Measurements from ENCODE around the gene PXDN.
"Not testable (repeated sequence)": the region's sequence is repeated elsewhere in the genome, so short reads cannot be mapped to it uniquely, and the experiment has no call there.

The PXDN gene

GRCh38 chr2:1714291-1715064, 29.8 kb downstream of the PXDN start:
- no peak overlapping the region for H3K27ac Mint-ChIP-seq
- peaks cover 25% of the 10 kb centered on the region for H3K27me3 Mint-ChIP-seq
- no peak overlapping the region for H3K4me3 Mint-ChIP-seq
- ATAC-seq (no peak), DNase-seq (no peak)
- H3K9me3 Mint-ChIP-seq, result peaks cover 9 to 11% of the 10 kb centered on the region in 2 donors
- no peaks in the 10 kb centered on the region for H3K4me1 Mint-ChIP-seq

GRCh38 chr2:1713839-1714236, 30.5 kb downstream of the PXDN start:
- Mint-ChIP-seq H3K27me3 (peaks cover 25% of the 10 kb centered on the region), H3K4me1 (no peaks in the 10 kb centered on the region), H3K4me3 (no peak overlapping the region), H3K27ac (no peak overlapping the region), H3K9me3 (peaks cover 9 to 11% of the 10 kb centered on the region in 2 donors)
- no peak for ATAC-seq
- DNase-seq, result no peak

GRCh38 chr2:1713142-1713838, 31.0 kb downstream of the PXDN start:
- ATAC-seq (no peak), DNase-seq (no peak)
- Mint-ChIP-seq H3K4me1 (no peaks in the 10 kb centered on the region), H3K27ac (no peak overlapping the region), H3K9me3 (peaks cover 6 to 9% of the 10 kb centered on the region in 2 donors), H3K4me3 (no peak overlapping the region), H3K27me3 (peaks cover 25% of the 10 kb centered on the region)

GRCh38 chr2:1709946-1710560, 34.3 kb downstream of the PXDN start:
- H3K4me3 Mint-ChIP-seq, result no peak overlapping the region

GRCh38 chr2:1709335-1709605, 35.0 kb downstream of the PXDN start:
- Mint-ChIP-seq H3K27me3 (peaks cover 25% of the 10 kb centered on the region), H3K4me1 (peaks cover 5% of the 10 kb centered on the region), H3K9me3 (no peaks in the 10 kb centered on the region), H3K27ac (peak overlapping the region in 1 of 2 donors; percentile 76), H3K4me3 (no peak overlapping the region)
- DNase-seq, result no peak
- ATAC-seq, result peak; percentile 44

More at GRCh38 chr2:1709946-1710560, 34.3 kb downstream of the PXDN start:
- Mint-ChIP-seq H3K27ac (no peak overlapping the region), H3K4me1 (peaks cover 5% of the 10 kb centered on the region), H3K9me3 (no peaks in the 10 kb centered on the region), H3K27me3 (peaks cover 33% of the 10 kb centered on the region)
- no peak for DNase-seq
- no peak for ATAC-seq

- DNase-seq (no peak), ATAC-seq (no peak)
- H3K27ac Mint-ChIP-seq, result no peak overlapping the region
Observed at GRCh38 chr2:1708476-1709334, 35.6 kb downstream of the PXDN start.

GRCh38 chr2:1707771-1708418, 36.4 kb downstream of the PXDN start:
- DNase-seq (no peak), ATAC-seq (no peak)

More at GRCh38 chr2:1708476-1709334, 35.6 kb downstream of the PXDN start:
- Mint-ChIP-seq H3K27me3 (peaks cover 21% of the 10 kb centered on the region), H3K4me3 (no peak overlapping the region), H3K4me1 (peaks cover 5% of the 10 kb centered on the region), H3K9me3 (no peaks in the 10 kb centered on the region)

GRCh38 chr2:1706089-1706841, 38.0 kb downstream of the PXDN start:
- ATAC-seq, H3K9me3 Mint-ChIP-seq, H3K4me1 Mint-ChIP-seq, H3K4me3 Mint-ChIP-seq, H3K27me3 Mint-ChIP-seq, DNase-seq, H3K27ac Mint-ChIP-seq: not testable (repeated sequence)

More at GRCh38 chr2:1707771-1708418, 36.4 kb downstream of the PXDN start:
- Mint-ChIP-seq H3K9me3 (no peaks in the 10 kb centered on the region), H3K4me3 (no peak overlapping the region), H3K4me1 (peaks cover 5% of the 10 kb centered on the region), H3K27me3 (peaks cover 21% of the 10 kb centered on the region), H3K27ac (peak overlapping the region in 1 of 2 donors; percentile 54)

- DNase-seq, result no peak
- no peaks in the 10 kb centered on the region for H3K9me3 Mint-ChIP-seq
- peak; percentile 20 for ATAC-seq
- peaks cover 5% of the 10 kb centered on the region for H3K4me1 Mint-ChIP-seq
- H3K4me3 Mint-ChIP-seq, result no peak overlapping the region
- peaks cover 8% of the 10 kb centered on the region for H3K27me3 Mint-ChIP-seq
- H3K27ac Mint-ChIP-seq, result no peak overlapping the region
Observed at GRCh38 chr2:1705557-1706076, 38.7 kb downstream of the PXDN start.

- Mint-ChIP-seq H3K4me3 (no peak overlapping the region), H3K27me3 (peaks cover 8% of the 10 kb centered on the region), H3K27ac (no peak overlapping the region), H3K9me3 (no peaks in the 10 kb centered on the region), H3K4me1 (peaks cover 5% of the 10 kb centered on the region)
- ATAC-seq (peak; percentile 18), DNase-seq (no peak)
Observed at GRCh38 chr2:1704631-1705556, 39.4 kb downstream of the PXDN start.

- ATAC-seq, result no peak
- Mint-ChIP-seq H3K4me3 (no peak overlapping the region), H3K4me1 (no peaks in the 10 kb centered on the region), H3K27me3 (no peaks in the 10 kb centered on the region), H3K27ac (no peak overlapping the region), H3K9me3 (no peaks in the 10 kb centered on the region)
- no peak for DNase-seq
Observed at GRCh38 chr2:1702186-1702565, 42.1 kb downstream of the PXDN start.

- Mint-ChIP-seq H3K27ac (no peak overlapping the region), H3K27me3 (no peaks in the 10 kb centered on the region), H3K4me1 (no peaks in the 10 kb centered on the region), H3K4me3 (no peak overlapping the region), H3K9me3 (peaks cover 0 to 3% of the 10 kb centered on the region in 2 donors)
- ATAC-seq (no peak), DNase-seq (no peak)
Observed at GRCh38 chr2:1701556-1702185, 42.6 kb downstream of the PXDN start.

- H3K4me1 Mint-ChIP-seq, result no peaks in the 10 kb centered on the region
- H3K27me3 Mint-ChIP-seq, result no peaks in the 10 kb centered on the region
- ATAC-seq, result no peak
- no peak for DNase-seq
- H3K4me3 Mint-ChIP-seq, result no peak overlapping the region
- H3K27ac Mint-ChIP-seq, result no peak overlapping the region
- H3K9me3 Mint-ChIP-seq, result peaks cover 4 to 10% of the 10 kb centered on the region in 2 donors
Observed at GRCh38 chr2:1701020-1701419, 43.3 kb downstream of the PXDN start.

All from stimulated activated naive CD8-positive, alpha-beta T cell treated with anti-CD3 and anti-CD28 coated beads, Interleukin-15, amount 100 ng/mL, for 72 hours (primary cell).